CD14-positive monocyte (primary cell): ENCODE data around the gene TXK. TPM values are rescaled to one million over a fixed set of nuclear protein-coding genes. Genes with fewer than 3 reads are reported as not detected.

ENCODE experiments used
- DNase-seq, 3 donors: peaks; one replicate each; pipeline ENCODE4 v3.0.0-alpha.2; 2011 to 2022
- H2AFZ ChIP-seq: 2 replicates; pipeline ENCODE4 v1.6.0; 2012; ENCODE audit warnings: mild to moderate bottlenecking, low read depth, low read length, inconsistent platforms; ENCODE audit not compliant: insufficient read depth, poor library complexity, severe bottlenecking
- H3K27ac ChIP-seq, 2 donors: 1 replicate in 1 of 2; 2 replicates in 1 of 2; pipeline ENCODE4 v1.5.1; 2012 to 2013; ENCODE audit warnings: low read length in 2 of 2, control low read depth in 1 of 2, inconsistent platforms in 1 of 2, low read depth in 1 of 2, mild to moderate bottlenecking in 1 of 2
- H3K27me3 ChIP-seq, 2 donors: one replicate each; pipeline versions ENCODE4 v1.6.0 to v1.6.1; 2011 to 2013; ENCODE audit warnings: low read length in 2 of 2; ENCODE audit not compliant: control insufficient read depth in 2 of 2, insufficient read depth in 2 of 2
- H3K36me3 ChIP-seq, 2 donors: replicated peaks in 1 of 2; 1 replicate in 1 of 2; 2 replicates in 1 of 2; pipeline versions ENCODE4 v1.5.1 to v1.6.1; 2012 to 2013; ENCODE audit warnings: low read length in 2 of 2, control low read depth in 1 of 2, inconsistent platforms in 1 of 2, mild to moderate bottlenecking in 1 of 2; ENCODE audit not compliant: insufficient read depth in 2 of 2, control insufficient read depth in 1 of 2
- H3K4me1 ChIP-seq, 2 donors: 1 replicate in 1 of 2; 2 replicates in 1 of 2; pipeline versions ENCODE4 v1.5.1 to v1.6.1; 2012 to 2013; ENCODE audit warnings: low read length in 2 of 2, control low read depth in 1 of 2, inconsistent platforms in 1 of 2, mild to moderate bottlenecking in 1 of 2, moderate library complexity in 1 of 2; ENCODE audit not compliant: insufficient read depth in 2 of 2, control insufficient read depth in 1 of 2
- H3K4me2 ChIP-seq: replicated peaks from 2 replicates; pipeline ENCODE3; 2012; ENCODE audit warnings: low read length, moderate library complexity, mild to moderate bottlenecking; ENCODE audit not compliant: poor library complexity, severe bottlenecking; ENCODE audit errors: extremely low read depth
- H3K4me3 ChIP-seq, 3 experiments: fragments of 200-600 bp in 1 of 3; sonication (generic) in 1 of 3; replicated peaks in 1 of 3; 1 replicate in 2 of 3; 2 replicates in 1 of 3; pipeline ENCODE4 v1.5.1; 2011 to 2013; ENCODE audit warnings: low read length in 3 of 3, mild to moderate bottlenecking in 3 of 3, control low read depth in 2 of 3, low read depth in 2 of 3, inconsistent platforms in 1 of 3, moderate library complexity in 1 of 3
- H3K79me2 ChIP-seq: 2 replicates; pipeline ENCODE4 v1.6.0; 2012; ENCODE audit warnings: mild to moderate bottlenecking, control low read depth, inconsistent platforms, low read length, moderate library complexity; ENCODE audit not compliant: insufficient read depth
- H3K9ac ChIP-seq: 2 replicates; pipeline ENCODE4 v1.6.0; 2017; ENCODE audit warnings: low read length, mild to moderate bottlenecking; ENCODE audit not compliant: insufficient read depth, poor library complexity, severe bottlenecking
- H3K9me3 ChIP-seq, 2 donors: replicated peaks in 1 of 2; 1 replicate in 1 of 2; 2 replicates in 1 of 2; pipeline versions ENCODE4 v1.5.1 to v1.6.1; 2012 to 2013; ENCODE audit warnings: low read length in 2 of 2, control low read depth in 1 of 2; ENCODE audit not compliant: control insufficient read depth in 1 of 2, insufficient read depth in 1 of 2
- H4K20me1 ChIP-seq: 2 replicates; pipeline ENCODE4 v1.6.0; 2012; ENCODE audit warnings: mild to moderate bottlenecking, low read length, control low read depth, moderate library complexity; ENCODE audit not compliant: insufficient read depth
- H3K27ac Mint-ChIP-seq, 7 donors: one replicate each; pipeline ENCODE4 v1.8.0; 2020; ENCODE audit warnings: mild to moderate bottlenecking in 7 of 7, mixed read lengths in 7 of 7, moderate library complexity in 6 of 7, inconsistent platforms in 2 of 7
- H3K27me3 Mint-ChIP-seq, 3 donors: one replicate each; pipeline ENCODE4 v1.8.0; 2021 to 2022; ENCODE audit warnings: low read depth in 3 of 3, mild to moderate bottlenecking in 3 of 3, mixed read lengths in 3 of 3, moderate library complexity in 3 of 3, inconsistent platforms in 1 of 3
- H3K36me3 Mint-ChIP-seq, 2 donors: one replicate each; pipeline ENCODE4 v1.8.0; 2020; ENCODE audit warnings: mixed read lengths in 2 of 2, inconsistent platforms in 1 of 2, mild to moderate bottlenecking in 1 of 2
- H3K4me1 Mint-ChIP-seq: one replicate; pipeline ENCODE4 v1.8.0; 2020; ENCODE audit warnings: mild to moderate bottlenecking, mixed read lengths
- H3K4me3 Mint-ChIP-seq, 2 donors: one replicate each; pipeline ENCODE4 v1.8.0; 2020; ENCODE audit warnings: mild to moderate bottlenecking in 2 of 2, mixed read lengths in 2 of 2, moderate library complexity in 1 of 2
- H3K9me3 Mint-ChIP-seq, 7 donors: one replicate each; pipeline ENCODE4 v1.8.0; 2020 to 2022; ENCODE audit warnings: mixed read lengths in 7 of 7, mild to moderate bottlenecking in 6 of 7, moderate library complexity in 6 of 7, inconsistent platforms in 2 of 7
- CTCF ChIP-seq: fragments of 200-600 bp; IDR thresholded peaks from one replicate; pipeline ENCODE4 v1.8.0; 2022; ENCODE audit warnings: antibody characterized with exemption, mild to moderate bottlenecking
- WGBS: methylation state at CpG from one replicate; pipeline ENCODE4 v1.1.5; 2013; ENCODE audit warnings: missing lambda C conversion rate; ENCODE audit not compliant: insufficient coverage; 5-methylcytosine and 5-hydroxymethylcytosine counted together
- intact Hi-C, 2 donors: fragments of 100-400 bp; cut with micrococcal nuclease; formaldehyde crosslinking; loops; one replicate each; pipeline versions ENCODE4 v1.15.0 to v1.15.1; 2023
- polyA plus RNA-seq, 3 donors: library from polyadenylated mRNA; depleted of rRNA in 1 of 3; unstranded in 2 of 3; stranded (reverse) in 1 of 3; fragments of 300-500 nt in 2 of 3; fragments of >200 nt in 1 of 3; fragmentation: Illumina TruSeq in 2 of 3; gene quantifications; 1 replicate in 2 of 3; 2 replicates in 1 of 3; pipeline ENCODE4 v1.2.3, GENCODE V29; 2012 to 2021

Gene TXK
- polyA plus RNA-seq, 3 donors = 0.13 to 0.93 (median 0.54) TPM

GRCh38 chr4:48025005-48025404 lies 109.0 kb downstream of the TXK start:
- Mint-ChIP-seq H3K27ac (no peak overlapping the region), H3K4me1 (no peaks in the 10 kb centered on the region), H3K36me3 (no peaks in the 10 kb centered on the region), H3K27me3 (peaks cover 3 to 22% (median 16%) of the 10 kb centered on the region in 3 donors), H3K4me3 (no peak overlapping the region), H3K9me3 (peaks cover 0 to 2% (median 0%) of the 10 kb centered on the region in 7 donors)
- no peak for TF ChIP-seq CTCF
- no peaks in the 10 kb centered on the region for H3K4me1 ChIP-seq
- intact Hi-C loops = no loop called here
- no peak for DNase-seq
- H3K27me3 ChIP-seq = peaks cover 4 to 5% of the 10 kb centered on the region in 2 donors
- no peaks in the 10 kb centered on the region for H4K20me1 ChIP-seq
- no peak overlapping the region for H3K9ac ChIP-seq
- H3K27ac ChIP-seq = no peak overlapping the region
- H3K36me3 ChIP-seq = no peaks in the 10 kb centered on the region
- no peaks in the 10 kb centered on the region for H3K9me3 ChIP-seq
- no peak overlapping the region for H3K4me2 ChIP-seq
- H2AFZ ChIP-seq = no peak overlapping the region
- 100% methylated on average over 1 of the region's 2 CpGs for WGBS
- no peaks in the 10 kb centered on the region for H3K79me2 ChIP-seq
- no peak overlapping the region for H3K4me3 ChIP-seq

GRCh38 chr4:48024522-48024921 lies 109.5 kb downstream of the TXK start:
- H4K20me1 ChIP-seq = no peaks in the 10 kb centered on the region
- H3K9me3 ChIP-seq = no peaks in the 10 kb centered on the region
- no peak overlapping the region for H3K27ac ChIP-seq
- no peak overlapping the region for H3K4me3 Mint-ChIP-seq
- H3K4me3 ChIP-seq = no peak overlapping the region
- no peak for TF ChIP-seq CTCF
- H3K9me3 Mint-ChIP-seq = peaks cover 0 to 2% (median 0%) of the 10 kb centered on the region in 7 donors
- peaks cover 6 to 22% (median 19%) of the 10 kb centered on the region in 3 donors for H3K27me3 Mint-ChIP-seq
- no peak overlapping the region for H2AFZ ChIP-seq
- H3K36me3 Mint-ChIP-seq = no peaks in the 10 kb centered on the region
- no CpG with 5 or more reads among the region's 4 CpGs for WGBS
- intact Hi-C loops = no loop called here
- H3K4me1 ChIP-seq = no peaks in the 10 kb centered on the region
- H3K4me1 Mint-ChIP-seq = no peaks in the 10 kb centered on the region
- no peak overlapping the region for H3K9ac ChIP-seq
- no peak overlapping the region for H3K4me2 ChIP-seq
- no peaks in the 10 kb centered on the region for H3K79me2 ChIP-seq
- H3K27ac Mint-ChIP-seq = no peak overlapping the region
- peaks cover 9 to 10% of the 10 kb centered on the region in 2 donors for H3K27me3 ChIP-seq
- no peak for DNase-seq
- no peaks in the 10 kb centered on the region for H3K36me3 ChIP-seq
